HL-60 (cell line): ENCODE measurements around the gene CFAP46.

ENCODE experiments used
- DNase-seq, 2 experiments: peaks; one replicate each; pipeline ENCODE4 v3.0.0-alpha.2; 2010 to 2020; ENCODE audit warnings: low read depth in 1 of 2, low spot score in 1 of 2
- H3K27ac ChIP-seq: fragments of 250-450 bp; sonication (Bioruptor Pico); replicated peaks from 2 replicates; pipeline ENCODE4 v1.5.1; 2020; ENCODE audit warnings: mild to moderate bottlenecking, moderate library complexity
- H3K27me3 ChIP-seq: fragments of 250-450 bp; sonication (Bioruptor Pico); 2 replicates; pipeline ENCODE4 v1.5.1; 2021; ENCODE audit warnings: mild to moderate bottlenecking, moderate library complexity; ENCODE audit not compliant: insufficient read depth, poor library complexity, severe bottlenecking
- H3K4me3 ChIP-seq: replicated peaks from 2 replicates; pipeline ENCODE4 v1.5.1; 2011; ENCODE audit warnings: mild to moderate bottlenecking, control low read depth, low read length; ENCODE audit not compliant: insufficient read depth
- CTCF ChIP-seq: IDR thresholded peaks from one replicate; pipeline ENCODE4 v1.5.1; 2011; ENCODE audit warnings: low read length, control low read depth, inconsistent platforms; ENCODE audit not compliant: insufficient read depth
- GABPA ChIP-seq: IDR thresholded peaks from 2 replicates; pipeline ENCODE4 v1.6.1; 2012; ENCODE audit warnings: low read depth
- POLR2AphosphoS5 ChIP-seq: IDR thresholded peaks from 2 replicates; pipeline ENCODE4 v1.6.1; 2012; ENCODE audit warnings: low read depth
- REST ChIP-seq: IDR thresholded peaks from 2 replicates; pipeline ENCODE4 v1.6.1; 2012; ENCODE audit warnings: low read depth; ENCODE audit not compliant: insufficient replicate concordance
- SPI1 ChIP-seq: IDR thresholded peaks from 2 replicates; pipeline ENCODE4 v1.6.1; 2012; ENCODE audit warnings: low read depth, mild to moderate bottlenecking, borderline replicate concordance

CFAP46 gene

GRCh38 chr10:132910901-132911785 lies 31.2 kb downstream of the CFAP46 start:
- Histone ChIP-seq H3K27me3 (no peaks in the 10 kb centered on the region), H3K4me3 (no peak overlapping the region), H3K27ac (no peak overlapping the region)
- TF ChIP-seq CTCF (no peak), GABPA (no peak), POLR2AphosphoS5 (no peak), SPI1 (no peak), REST (no peak)
- DNase-seq, result no peak

- Histone ChIP-seq H3K27me3 (no peaks in the 10 kb centered on the region), H3K27ac (no peak overlapping the region), H3K4me3 (no peak overlapping the region)
- no peak for DNase-seq
- TF ChIP-seq SPI1 (no peak), POLR2AphosphoS5 (no peak), CTCF (no peak), GABPA (no peak), REST (no peak)
These were observed 32.0 kb downstream of the CFAP46 start for GRCh38 chr10:132910186-132910880.

- Histone ChIP-seq H3K27me3 (no peaks in the 10 kb centered on the region), H3K4me3 (no peak overlapping the region), H3K27ac (no peak overlapping the region)
- DNase-seq, result no peak
- TF ChIP-seq REST (no peak), CTCF (no peak), SPI1 (no peak), POLR2AphosphoS5 (no peak), GABPA (no peak)
These were observed 32.8 kb downstream of the CFAP46 start for GRCh38 chr10:132909491-132910071.
